Activated CD4-positive, alpha-beta T cell treated with anti-CD3 and anti-CD28 coated beads for 36 hours (primary cell): ENCODE data around the gene TMEM255B. TPM values are rescaled to one million over a fixed set of nuclear protein-coding genes. Genes with fewer than 3 reads are reported as not detected.
"Not testable (repeated sequence)": the region's sequence is repeated elsewhere in the genome, so short reads cannot be mapped to it uniquely, and the experiment has no call there.

ENCODE experiments used
- ATAC-seq: fragments of 200-7000 bp; cut with Tn5 transposase; one replicate; pipeline ENCODE4 v1.10.0; 2021; ENCODE audit warnings: mild to moderate bottlenecking, moderate library complexity
- CTCF ChIA-PET: fragments of 350-600 bp; sonication (Branson Sonifier 250); formaldehyde crosslinking; loops from one replicate; lab custom pipeline; 2021; ENCODE audit warnings: antibody characterized with exemption; lab: Charles Lee
- POLR2A ChIA-PET: fragments of 350-600 bp; sonication (Branson Sonifier 250); formaldehyde crosslinking; loops from one replicate; lab custom pipeline; 2021; ENCODE audit warnings: antibody characterized with exemption, inconsistent platforms; lab: Charles Lee
- DNase-seq: peaks from one replicate; pipeline ENCODE4 v3.0.0-alpha.2; 2020
- H3K27ac Mint-ChIP-seq: one replicate; pipeline ENCODE4 v1.8.0; 2021; ENCODE audit warnings: mixed read lengths
- H3K27me3 Mint-ChIP-seq: one replicate; pipeline ENCODE4 v1.8.0; 2021; ENCODE audit warnings: mixed read lengths
- H3K36me3 Mint-ChIP-seq: one replicate; pipeline ENCODE4 v1.8.0; 2021; ENCODE audit warnings: low read depth, mixed read lengths
- H3K4me1 Mint-ChIP-seq: one replicate; pipeline ENCODE4 v1.8.0; 2021; ENCODE audit warnings: mixed read lengths
- H3K4me3 Mint-ChIP-seq: one replicate; pipeline ENCODE4 v1.8.0; 2021; ENCODE audit warnings: mild to moderate bottlenecking, moderate library complexity, mixed read lengths
- H3K9me3 Mint-ChIP-seq: one replicate; pipeline ENCODE4 v1.8.0; 2021; ENCODE audit warnings: low read depth, mixed read lengths
- intact Hi-C, 2 experiments: fragments of 100-400 bp; cut with DNase I in 1 of 2; cut with micrococcal nuclease in 1 of 2; formaldehyde crosslinking; loops; one replicate each; pipeline versions ENCODE4 v1.14.2 to v1.15.1; 2022 to 2024; cut with DNase I, micrococcal nuclease
- total RNA-seq, 2 experiments: library from RNA; stranded (reverse); gene quantifications; one replicate each; pipeline ENCODE4 v1.2.3, GENCODE V29; 2021

TMEM255B gene
- total RNA-seq, 2 experiments from 2014 or later: 0.74 to 1.3 TPM

GRCh38 chr13:113794086-113794485 is 35.1 kb downstream of the TMEM255B start:
- intact Hi-C loops: no loop called here
- H3K4me1 Mint-ChIP-seq: no peaks in the 10 kb centered on the region
- DNase-seq (no peak), ATAC-seq (no peak)
- H3K4me3 Mint-ChIP-seq: no peak overlapping the region
- no peaks in the 10 kb centered on the region for H3K36me3 Mint-ChIP-seq
- H3K9me3 Mint-ChIP-seq: no peaks in the 10 kb centered on the region
- no peak overlapping the region for H3K27ac Mint-ChIP-seq
- ChIA-PET POLR2A (no interaction called here), CTCF (no interaction called here)
- H3K27me3 Mint-ChIP-seq: peaks cover 2% of the 10 kb centered on the region

GRCh38 chr13:113794764-113795173 is 35.7 kb downstream of the TMEM255B start:
- ATAC-seq (no peak), DNase-seq (no peak)
- no peak overlapping the region for H3K27ac Mint-ChIP-seq
- intact Hi-C loops: no loop called here
- H3K36me3 Mint-ChIP-seq: no peaks in the 10 kb centered on the region
- no peaks in the 10 kb centered on the region for H3K4me1 Mint-ChIP-seq
- CTCF ChIA-PET: interaction anchor here (0.6 kb wide), 1 partner anchor 60 kb away, joined by 3 read pairs; no protein-coding TSS in a partner anchor
- no peaks in the 10 kb centered on the region for H3K27me3 Mint-ChIP-seq
- H3K9me3 Mint-ChIP-seq: no peaks in the 10 kb centered on the region
- POLR2A ChIA-PET: no interaction called here
- H3K4me3 Mint-ChIP-seq: no peak overlapping the region

GRCh38 chr13:113795362-113795761 is 36.3 kb downstream of the TMEM255B start:
- H3K27ac Mint-ChIP-seq, intact Hi-C loops, H3K27me3 Mint-ChIP-seq, POLR2A ChIA-PET, H3K4me3 Mint-ChIP-seq, H3K36me3 Mint-ChIP-seq, DNase-seq, ATAC-seq, H3K9me3 Mint-ChIP-seq, H3K4me1 Mint-ChIP-seq: not testable (repeated sequence)
- CTCF ChIA-PET: interaction anchor here (0.6 kb wide), 1 partner anchor 60 kb away, joined by 3 read pairs; no protein-coding TSS in a partner anchor

- POLR2A ChIA-PET: no interaction called here
- ATAC-seq (no peak), DNase-seq (no peak)
- CTCF ChIA-PET: no interaction called here
- Mint-ChIP-seq H3K4me3 (no peak overlapping the region), H3K27me3 (no peaks in the 10 kb centered on the region), H3K36me3 (no peaks in the 10 kb centered on the region), H3K27ac (no peak overlapping the region), H3K4me1 (no peaks in the 10 kb centered on the region), H3K9me3 (no peaks in the 10 kb centered on the region)
- intact Hi-C loops: no loop called here
These were observed 37.4 kb downstream of the TMEM255B start for GRCh38 chr13:113796211-113796963.

- POLR2A ChIA-PET: no interaction called here
- no peaks in the 10 kb centered on the region for H3K9me3 Mint-ChIP-seq
- H3K27ac Mint-ChIP-seq: no peak overlapping the region
- no peak for DNase-seq
- no peak overlapping the region for H3K4me3 Mint-ChIP-seq
- intact Hi-C loops: no loop called here
- no peaks in the 10 kb centered on the region for H3K36me3 Mint-ChIP-seq
- H3K4me1 Mint-ChIP-seq: no peaks in the 10 kb centered on the region
- CTCF ChIA-PET: no interaction called here
- H3K27me3 Mint-ChIP-seq: no peaks in the 10 kb centered on the region
- no peak for ATAC-seq
These were observed 38.1 kb downstream of the TMEM255B start for GRCh38 chr13:113796964-113797676.

GRCh38 chr13:113798200-113798811 is 39.3 kb downstream of the TMEM255B start:
- H3K27ac Mint-ChIP-seq: no peak overlapping the region
- H3K36me3 Mint-ChIP-seq: no peaks in the 10 kb centered on the region
- intact Hi-C loops: no loop called here
- H3K9me3 Mint-ChIP-seq: no peaks in the 10 kb centered on the region
- no peaks in the 10 kb centered on the region for H3K4me1 Mint-ChIP-seq
- H3K4me3 Mint-ChIP-seq: no peak overlapping the region
- no peak for ATAC-seq
- ChIA-PET POLR2A (no interaction called here), CTCF (no interaction called here)
- no peak for DNase-seq
- no peaks in the 10 kb centered on the region for H3K27me3 Mint-ChIP-seq

GRCh38 chr13:113800576-113800926 is 41.5 kb downstream of the TMEM255B start:
- CTCF ChIA-PET: no interaction called here
- Mint-ChIP-seq H3K27me3 (no peaks in the 10 kb centered on the region), H3K4me1 (no peaks in the 10 kb centered on the region), H3K36me3 (no peaks in the 10 kb centered on the region), H3K4me3 (no peak overlapping the region), H3K9me3 (no peaks in the 10 kb centered on the region), H3K27ac (no peak overlapping the region)
- ATAC-seq (no peak), DNase-seq (no peak)
- POLR2A ChIA-PET: no interaction called here
- intact Hi-C loops: no loop called here

- Mint-ChIP-seq H3K4me1 (no peaks in the 10 kb centered on the region), H3K27me3 (no peaks in the 10 kb centered on the region), H3K4me3 (no peak overlapping the region), H3K36me3 (no peaks in the 10 kb centered on the region), H3K9me3 (no peaks in the 10 kb centered on the region), H3K27ac (no peak overlapping the region)
- ATAC-seq (no peak), DNase-seq (no peak)
- ChIA-PET POLR2A (no interaction called here), CTCF (no interaction called here)
- intact Hi-C loops: no loop called here
These were observed 42.4 kb downstream of the TMEM255B start for GRCh38 chr13:113801289-113801961.

GRCh38 chr13:113802090-113802531 is 43.1 kb downstream of the TMEM255B start:
- ATAC-seq (no peak), DNase-seq (no peak)
- H3K9me3 Mint-ChIP-seq: no peaks in the 10 kb centered on the region
- intact Hi-C loops: no loop called here
- H3K27ac Mint-ChIP-seq: no peak overlapping the region
- H3K27me3 Mint-ChIP-seq: no peaks in the 10 kb centered on the region
- no peaks in the 10 kb centered on the region for H3K4me1 Mint-ChIP-seq
- H3K4me3 Mint-ChIP-seq: no peak overlapping the region
- CTCF ChIA-PET: no interaction called here
- no peaks in the 10 kb centered on the region for H3K36me3 Mint-ChIP-seq
- POLR2A ChIA-PET: no interaction called here

GRCh38 chr13:113802761-113803160 is 43.7 kb downstream of the TMEM255B start:
- intact Hi-C loops: no loop called here
- CTCF ChIA-PET: no interaction called here
- no peaks in the 10 kb centered on the region for H3K27me3 Mint-ChIP-seq

GRCh38 chr13:113803409-113804016 is 44.5 kb downstream of the TMEM255B start:
- no peak for ATAC-seq
- ChIA-PET POLR2A (no interaction called here), CTCF (no interaction called here)
- Mint-ChIP-seq H3K4me1 (no peaks in the 10 kb centered on the region), H3K4me3 (no peak overlapping the region), H3K9me3 (peaks cover 5% of the 10 kb centered on the region), H3K27ac (no peak overlapping the region), H3K36me3 (no peaks in the 10 kb centered on the region), H3K27me3 (no peaks in the 10 kb centered on the region)
- intact Hi-C loops: no loop called here
- DNase-seq: no peak

More at GRCh38 chr13:113802761-113803160, 43.7 kb downstream of the TMEM255B start:
- Mint-ChIP-seq H3K4me1 (no peaks in the 10 kb centered on the region), H3K9me3 (peaks cover under 1% of the 10 kb centered on the region), H3K4me3 (no peak overlapping the region), H3K27ac (no peak overlapping the region), H3K36me3 (no peaks in the 10 kb centered on the region)
- peak; percentile 30 for DNase-seq
- POLR2A ChIA-PET: no interaction called here
- no peak for ATAC-seq
